ENCODE results near the gene TRMT6.

Gene TRMT6

GRCh38 chr20:5914859-5915258, 35.5 kb downstream of the TRMT6 start:
- intact Hi-C loops (cut with DNase I; ENCODE audit: low total_unique reads): no loop called here
- no peak for TF ChIP-seq CTCF (IDR thresholded peaks at IDR 0.05)
- peaks cover 0 to 9% (median 4%) of the 10 kb centered on the region in 4 donors for H3K4me1 ChIP-seq
- no peak overlapping the region for H3K27ac ChIP-seq
- H3K4me3 ChIP-seq: no peak overlapping the region
- DNase-seq: no peak
- peaks cover 0 to 21% of the 10 kb centered on the region in 2 donors for H3K27me3 ChIP-seq
- H3K36me3 ChIP-seq: no peaks in the 10 kb centered on the region
- H3K9me3 ChIP-seq: no peaks in the 10 kb centered on the region

- peaks cover 0 to 9% (median 4%) of the 10 kb centered on the region in 4 donors for H3K4me1 ChIP-seq
- peaks cover 0 to 31% of the 10 kb centered on the region in 2 donors for H3K27me3 ChIP-seq
- no peak overlapping the region for H3K27ac ChIP-seq
- no peak for DNase-seq
- TF ChIP-seq CTCF (IDR thresholded peaks at IDR 0.05): no peak
- H3K36me3 ChIP-seq: no peaks in the 10 kb centered on the region
- H3K4me3 ChIP-seq: no peak overlapping the region
- no peaks in the 10 kb centered on the region for H3K9me3 ChIP-seq
- intact Hi-C loops (cut with DNase I; ENCODE audit: low total_unique reads): no loop called here
Measured at GRCh38 chr20:5913166-5913565, 37.2 kb downstream of the TRMT6 start.

- H3K9me3 ChIP-seq: no peaks in the 10 kb centered on the region
- H3K27me3 ChIP-seq: peaks cover 0 to 37% of the 10 kb centered on the region in 2 donors
- no peak overlapping the region for H3K4me3 ChIP-seq
- H3K27ac ChIP-seq: no peak overlapping the region
- peaks cover 0 to 9% (median 4%) of the 10 kb centered on the region in 4 donors for H3K4me1 ChIP-seq
- intact Hi-C loops (cut with DNase I; ENCODE audit: low total_unique reads): no loop called here
- DNase-seq: no peak
- no peaks in the 10 kb centered on the region for H3K36me3 ChIP-seq
- TF ChIP-seq CTCF (IDR thresholded peaks at IDR 0.05): no peak
Measured at GRCh38 chr20:5910186-5910585, 40.1 kb downstream of the TRMT6 start.

- Histone ChIP-seq H3K27ac (no peak overlapping the region), H3K27me3 (peaks cover 0 to 39% of the 10 kb centered on the region in 2 donors), H3K9me3 (no peaks in the 10 kb centered on the region), H3K4me1 (peaks cover 0 to 9% (median 4%) of the 10 kb centered on the region in 4 donors), H3K36me3 (no peaks in the 10 kb centered on the region), H3K4me3 (no peak overlapping the region)
- intact Hi-C loops (cut with DNase I; ENCODE audit: low total_unique reads): no loop called here
- TF ChIP-seq CTCF (IDR thresholded peaks at IDR 0.05): no peak
- no peak for DNase-seq
Measured at GRCh38 chr20:5908981-5909380, 41.4 kb downstream of the TRMT6 start.

GRCh38 chr20:5900908-5901307, 49.4 kb downstream of the TRMT6 start:
- Histone ChIP-seq H3K36me3 (no peaks in the 10 kb centered on the region), H3K4me3 (no peak overlapping the region), H3K4me1 (no peaks in the 10 kb centered on the region), H3K9me3 (no peaks in the 10 kb centered on the region), H3K27me3 (peaks cover 0 to 3% of the 10 kb centered on the region in 2 donors), H3K27ac (no peak overlapping the region)
- DNase-seq: no peak
- TF ChIP-seq CTCF (IDR thresholded peaks at IDR 0.05): no peak
- intact Hi-C loops (cut with DNase I; ENCODE audit: low total_unique reads): no loop called here

GRCh38 chr20:5899444-5899843, 50.9 kb downstream of the TRMT6 start:
- H3K36me3 ChIP-seq: no peaks in the 10 kb centered on the region
- intact Hi-C loops (cut with DNase I; ENCODE audit: low total_unique reads): no loop called here

More at GRCh38 chr20:5899444-5899843, 50.9 kb downstream of the TRMT6 start:
- H3K4me1 ChIP-seq: no peaks in the 10 kb centered on the region
- no peaks in the 10 kb centered on the region for H3K9me3 ChIP-seq
- H3K27ac ChIP-seq: no peak overlapping the region
- no peak for TF ChIP-seq CTCF (IDR thresholded peaks at IDR 0.05)
- DNase-seq: no peak
- no peak overlapping the region for H3K4me3 ChIP-seq
- H3K27me3 ChIP-seq: no peaks in the 10 kb centered on the region
